Liver (tissue), 9 donors: ENCODE results near the gene LUC7L. TPM values are rescaled to one million over a fixed set of nuclear protein-coding genes. Genes with fewer than 3 reads are reported as not detected.

Source experiments
- DNase-seq: peaks from one replicate; pipeline ENCODE4 v3.0.0-alpha.2; 2017; ENCODE audit warnings: low spot score
- H3K27ac ChIP-seq, 2 donors: one replicate each; pipeline ENCODE4 v1.7.0; 2013; ENCODE audit warnings: inconsistent platforms in 2 of 2, low read length in 2 of 2, control low read depth in 1 of 2, low read depth in 1 of 2, mild to moderate bottlenecking in 1 of 2
- H3K27me3 ChIP-seq, 4 donors: one replicate each; pipeline versions ENCODE4 v1.6.1 to v1.7.0; 2013; ENCODE audit warnings: low read length in 3 of 4, inconsistent platforms in 1 of 4, mild to moderate bottlenecking in 1 of 4, moderate library complexity in 1 of 4; ENCODE audit not compliant: control insufficient read depth in 4 of 4, insufficient read depth in 4 of 4
- H3K36me3 ChIP-seq, 4 donors: one replicate each; pipeline versions ENCODE4 v1.6.1 to v1.7.0; 2013; ENCODE audit warnings: low read length in 3 of 4, mild to moderate bottlenecking in 3 of 4, low read depth in 1 of 4, moderate library complexity in 1 of 4; ENCODE audit not compliant: control insufficient read depth in 4 of 4, insufficient read depth in 3 of 4
- H3K4me1 ChIP-seq, 4 donors: one replicate each; pipeline versions ENCODE4 v1.6.1 to v1.7.0; 2013; ENCODE audit warnings: low read length in 3 of 4, mild to moderate bottlenecking in 3 of 4, moderate library complexity in 1 of 4; ENCODE audit not compliant: control insufficient read depth in 4 of 4, insufficient read depth in 4 of 4
- H3K4me3 ChIP-seq, 3 donors: one replicate each; pipeline versions ENCODE4 v1.6.1 to v1.7.0; 2013; ENCODE audit warnings: low read length in 3 of 3, control low read depth in 1 of 3, low read depth in 1 of 3, mild to moderate bottlenecking in 1 of 3
- H3K9ac ChIP-seq, 2 donors: one replicate each; pipeline ENCODE4 v1.7.0; 2013; ENCODE audit warnings: low read length in 2 of 2, mild to moderate bottlenecking in 2 of 2, moderate library complexity in 2 of 2, control low read depth in 1 of 2, low read depth in 1 of 2
- H3K9me3 ChIP-seq, 4 donors: one replicate each; pipeline versions ENCODE4 v1.6.1 to v1.7.0; 2013; ENCODE audit warnings: low read length in 3 of 4; ENCODE audit not compliant: control insufficient read depth in 4 of 4
- EGR1 ChIP-seq, 2 donors: IDR thresholded peaks; 2 replicates each; pipeline ENCODE4 v1.6.1; 2016 to 2018; ENCODE audit warnings: antibody characterized with exemption in 2 of 2, low read depth in 2 of 2
- FOXA2 ChIP-seq: IDR thresholded peaks from 2 replicates; pipeline ENCODE4 v1.6.1; 2016; ENCODE audit warnings: antibody characterized with exemption
- GABPA ChIP-seq, 2 donors: IDR thresholded peaks in 1 of 2; conservative IDR thresholded peaks in 1 of 2; 2 replicates each; pipeline ENCODE4 v1.6.1; 2016; ENCODE audit warnings: antibody characterized with exemption in 2 of 2, mild to moderate bottlenecking in 1 of 2, moderate library complexity in 1 of 2
- JUND ChIP-seq, 2 donors: IDR thresholded peaks; 2 replicates each; pipeline ENCODE4 v1.6.1; 2016; ENCODE audit warnings: antibody characterized with exemption in 2 of 2
- NR2F2 ChIP-seq: IDR thresholded peaks from 2 replicates; pipeline ENCODE4 v1.6.1; 2016; ENCODE audit warnings: antibody characterized with exemption
- REST ChIP-seq: IDR thresholded peaks from 2 replicates; pipeline ENCODE4 v1.6.1; 2016; ENCODE audit warnings: antibody characterized with exemption, mild to moderate bottlenecking
- RXRA ChIP-seq, 2 donors: IDR thresholded peaks; 2 replicates each; pipeline ENCODE4 v1.6.1; 2017 to 2018; ENCODE audit warnings: antibody characterized with exemption in 2 of 2, mild to moderate bottlenecking in 1 of 2
- SP1 ChIP-seq: IDR thresholded peaks from 2 replicates; pipeline ENCODE4 v1.6.1; 2018; ENCODE audit warnings: antibody characterized with exemption, mild to moderate bottlenecking
- ZBTB33 ChIP-seq: IDR thresholded peaks from 2 replicates; pipeline ENCODE4 v1.6.1; 2016; ENCODE audit warnings: antibody characterized with exemption
- WGBS: extraction: QIAGEN DNeasy Blood & Tissue Kit; methylation state at CpG from one replicate; pipeline ENCODE4 v1.1.7; 2013; 5-methylcytosine and 5-hydroxymethylcytosine counted together
- polyA plus RNA-seq, 2 donors: library from polyadenylated mRNA; stranded (reverse) in 1 of 2; unstranded in 1 of 2; fragments of 200-250 nt in 1 of 2; fragments of >200 nt in 1 of 2; fragmentation: Nextera tagmentation in 1 of 2; extraction: Ambion mirVana in 1 of 2; gene quantifications; one replicate each; pipeline versions ENCODE4 v1.2.1 to v1.2.3, GENCODE V29; 2013 to 2015
- total RNA-seq, 2 donors: library from RNA; depleted of rRNA; stranded (reverse); fragments of >200 nt; gene quantifications; one replicate each; pipeline ENCODE4 v1.2.3, GENCODE V29; 2014
- TF ChIP-seq, protein P1 (sequence below): IDR thresholded peaks from 2 replicates; pipeline ENCODE4 v1.6.1; 2016; ENCODE audit warnings: antibody characterized with exemption
- TF ChIP-seq, protein P2 (sequence below): IDR thresholded peaks from 2 replicates; pipeline ENCODE4 v1.6.1; 2016; ENCODE audit warnings: antibody characterized with exemption
- donor health status: healthy.
- donor health status: healthy.
- donor health status: healthy.
- donor health status: healthy.
- donor health status: healthy.

LUC7L gene
- total and polyA plus RNA-seq, 4 donors = 11.5 to 34.3 (median 19.6) TPM

GRCh38 chr16:229731-230281 lies 557 bp upstream of the LUC7L start:
- peak overlapping the region in 1 of 2 donors; percentile 97 for H3K27ac ChIP-seq
- no peaks in the 10 kb centered on the region for H3K27me3 ChIP-seq
- DNase-seq = no peak
- H3K4me1 ChIP-seq = peaks cover 1 to 20% (median 14%) of the 10 kb centered on the region in 4 donors
- TF ChIP-seq GABPA (IDR thresholded peaks at IDR 0.05 in 1 of 2, conservative IDR thresholded peaks at IDR 0.05 in 1 of 2) = no peak
- TF ChIP-seq, protein P1, sequence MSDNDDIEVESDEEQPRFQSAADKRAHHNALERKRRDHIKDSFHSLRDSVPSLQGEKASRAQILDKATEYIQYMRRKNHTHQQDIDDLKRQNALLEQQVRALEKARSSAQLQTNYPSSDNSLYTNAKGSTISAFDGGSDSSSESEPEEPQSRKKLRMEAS = no peak
- TF ChIP-seq RXRA (IDR thresholded peaks at IDR 0.05) = no peak
- no peak for TF ChIP-seq NR2F2
- no peak for TF ChIP-seq JUND (IDR thresholded peaks at IDR 0.05)
- TF ChIP-seq ZBTB33 = no peak
- no peak for TF ChIP-seq EGR1 (IDR thresholded peaks at IDR 0.05; ENCODE audit: low read depth in 2 of 2)
- TF ChIP-seq, protein P2, sequence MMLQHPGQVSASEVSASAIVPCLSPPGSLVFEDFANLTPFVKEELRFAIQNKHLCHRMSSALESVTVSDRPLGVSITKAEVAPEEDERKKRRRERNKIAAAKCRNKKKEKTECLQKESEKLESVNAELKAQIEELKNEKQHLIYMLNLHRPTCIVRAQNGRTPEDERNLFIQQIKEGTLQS = no peak
- H3K36me3 ChIP-seq = peaks cover 2 to 19% (median 17%) of the 10 kb centered on the region in 4 donors
- H3K4me3 ChIP-seq = peak overlapping the region; percentile 65 to 96 (median 83)
- H3K9ac ChIP-seq = peak overlapping the region in 1 of 2 donors; percentile 39
- 75% methylated on average over 22 of the region's 22 CpGs for WGBS
- H3K9me3 ChIP-seq = no peaks in the 10 kb centered on the region

DNA sequence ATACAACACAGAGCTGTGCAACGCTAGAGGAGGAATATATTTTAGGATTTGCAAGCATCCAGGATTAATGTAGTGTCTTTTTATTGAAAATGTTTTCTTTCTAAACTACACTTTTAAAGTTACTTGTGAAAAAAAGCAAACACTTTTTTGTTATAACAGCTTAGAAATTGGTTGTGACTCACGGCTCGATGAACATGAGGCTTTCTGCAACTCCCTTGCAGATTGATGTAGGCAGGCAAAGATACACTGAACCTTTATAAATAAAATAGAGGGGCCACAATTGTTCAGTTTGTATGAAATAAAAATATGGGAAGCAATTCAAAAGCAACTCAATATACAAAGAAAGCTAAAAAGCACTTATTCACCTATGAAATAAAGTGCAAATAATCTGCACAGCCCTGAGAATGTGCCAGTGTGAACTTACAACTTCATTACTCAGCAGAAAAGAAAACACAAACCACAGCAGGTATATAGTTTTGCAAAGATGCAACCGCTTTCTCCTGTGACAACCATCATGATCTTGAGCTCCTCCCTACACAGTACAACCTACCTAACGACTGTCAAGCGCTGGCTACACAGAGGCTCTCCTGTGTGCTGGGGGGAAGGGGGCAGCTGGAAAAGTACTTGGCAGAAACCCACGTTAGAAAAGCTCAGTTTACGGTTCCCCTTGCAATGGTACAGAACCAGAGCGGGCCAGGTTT lies 948 bp downstream of the LUC7L start:
- H3K4me3 ChIP-seq = peak overlapping the region; percentile 65 to 96 (median 83)
- no peaks in the 10 kb centered on the region for H3K27me3 ChIP-seq
- H3K27ac ChIP-seq = peak overlapping the region; percentile 96 to 97
- peak overlapping the region; percentile 56 to 75 for H3K9ac ChIP-seq
- 27% methylated on average over 9 of the region's 9 CpGs for WGBS
- peaks cover 1 to 17% (median 12%) of the 10 kb centered on the region in 4 donors for H3K4me1 ChIP-seq
- H3K36me3 ChIP-seq = peaks cover 4 to 28% (median 19%) of the 10 kb centered on the region in 4 donors
- no peak for DNase-seq
- H3K9me3 ChIP-seq = no peaks in the 10 kb centered on the region
- TF ChIP-seq FOXA2 (no peak), REST (no peak), GABPA (IDR thresholded peaks at IDR 0.05 in 1 of 2, conservative IDR thresholded peaks at IDR 0.05 in 1 of 2) (no peak), SP1 (no peak)
- TF ChIP-seq, protein P1 = no peak
